GM23248 (cell line): ENCODE data around the gene TNIK. TPM values are rescaled to one million over a fixed set of nuclear protein-coding genes. Genes with fewer than 3 reads are reported as not detected.
"Not testable (repeated sequence)": the region's sequence is repeated elsewhere in the genome, so short reads cannot be mapped to it uniquely, and the experiment has no call there.

Experiments used
- DNase-seq: peaks from one replicate; pipeline ENCODE4 v3.0.0-alpha.2; 2015
- H2AFZ ChIP-seq: fragments of 200-600 bp; sonication (generic); 2 replicates; pipeline ENCODE4 v1.6.1; 2016; ENCODE audit warnings: antibody characterized with exemption
- H3F3A ChIP-seq: fragments of 200-600 bp; sonication (generic); 2 replicates; pipeline ENCODE4 v1.6.1; 2016; ENCODE audit warnings: mild to moderate bottlenecking, antibody characterized with exemption, mixed run types; ENCODE audit not compliant: insufficient read depth
- H3K27ac ChIP-seq: fragments of 200-600 bp; sonication (generic); 2 replicates; pipeline ENCODE4 v1.5.1; 2016; ENCODE audit warnings: mild to moderate bottlenecking
- H3K27me3 ChIP-seq: fragments of 200-600 bp; sonication (generic); replicated peaks from 2 replicates; pipeline ENCODE4 v1.6.1; 2016; ENCODE audit warnings: mild to moderate bottlenecking; ENCODE audit not compliant: insufficient read depth
- H3K36me3 ChIP-seq: fragments of 200-600 bp; sonication (generic); 2 replicates; pipeline ENCODE4 v1.6.1; 2016; ENCODE audit warnings: low read depth, mild to moderate bottlenecking
- H3K4me1 ChIP-seq: fragments of 200-600 bp; sonication (generic); 2 replicates; pipeline ENCODE4 v1.6.1; 2016; ENCODE audit warnings: mild to moderate bottlenecking; ENCODE audit not compliant: insufficient read depth
- H3K4me2 ChIP-seq: fragments of 200-600 bp; sonication (generic); one replicate; pipeline ENCODE4 v1.6.1; 2016; ENCODE audit warnings: mild to moderate bottlenecking; ENCODE audit not compliant: unreplicated experiment
- H3K4me3 ChIP-seq: fragments of 200-600 bp; sonication (generic); 2 replicates; pipeline ENCODE4 v1.5.1; 2016; ENCODE audit warnings: mild to moderate bottlenecking
- H3K79me2 ChIP-seq: fragments of 200-600 bp; sonication (generic); 2 replicates; pipeline ENCODE4 v1.6.1; 2016; ENCODE audit warnings: mild to moderate bottlenecking; ENCODE audit not compliant: insufficient read depth
- H3K9ac ChIP-seq: fragments of 200-600 bp; sonication (generic); 2 replicates; pipeline ENCODE4 v1.6.1; 2016; ENCODE audit warnings: mild to moderate bottlenecking
- H3K9me2 ChIP-seq: fragments of 200-600 bp; sonication (generic); 2 replicates; pipeline ENCODE4 v1.6.1; 2016; ENCODE audit warnings: mixed run types, mild to moderate bottlenecking, moderate library complexity; ENCODE audit not compliant: insufficient read depth
- H3K9me3 ChIP-seq: fragments of 200-600 bp; sonication (generic); one replicate; pipeline ENCODE4 v1.6.1; 2017; ENCODE audit warnings: low read depth
- H4K20me1 ChIP-seq: fragments of 200-600 bp; sonication (generic); 2 replicates; pipeline ENCODE4 v1.6.0; 2016; ENCODE audit not compliant: insufficient read depth
- EZH2 ChIP-seq: fragments of 200-600 bp; sonication (generic); IDR thresholded peaks from 2 replicates; pipeline ENCODE4 v1.6.1; 2018; ENCODE audit warnings: antibody characterized with exemption, mild to moderate bottlenecking; ENCODE audit not compliant: insufficient read depth, poor library complexity, severe bottlenecking
- EZH2phosphoT487 ChIP-seq: fragments of 200-600 bp; sonication (generic); IDR thresholded peaks from 2 replicates; pipeline ENCODE4 v1.6.1; 2018; ENCODE audit warnings: antibody characterized with exemption, moderate library complexity, mild to moderate bottlenecking, low read depth; ENCODE audit not compliant: insufficient read depth
- WGBS, 2 experiments: methylation state at CpG; one replicate each; pipeline ENCODE4 v1.1.6; 2015 to 2017; ENCODE audit warnings: low lambda C conversion rate in 2 of 2, low coverage in 1 of 2; ENCODE audit errors: missing lambda C conversion rate in 2 of 2; 5-methylcytosine and 5-hydroxymethylcytosine counted together
- in situ Hi-C: fragments of 300-500 bp; cut with MboI; formaldehyde crosslinking; loops from 2 replicates; pipeline ENCODE4 v1.15.0; 2020
- polyA plus RNA-seq: library from polyadenylated mRNA; unstranded; fragments of >200 nt; fragmentation: Nextera tagmentation; extraction: Ambion mirVana; gene quantifications from 2 replicates; pipeline ENCODE4 v1.2.1, GENCODE V29; 2016
- total RNA-seq: library from RNA; depleted of rRNA; stranded (reverse); fragments of >200 nt; shearing (Covaris generic); gene quantifications from 2 replicates; pipeline ENCODE4 v1.2.3, GENCODE V29; 2014

The TNIK gene
- total and polyA plus RNA-seq, 2 experiments from 2014 or later: 0.80 to 2.3 TPM

- in situ Hi-C loops: no loop called here
- Histone ChIP-seq H3K27ac (peak overlapping the region; percentile 31), H3K4me1 (peaks cover 32% of the 10 kb centered on the region), H3K9me2 (no peaks in the 10 kb centered on the region), H3K4me2 (peak overlapping the region; percentile 22), H3K27me3 (no peaks in the 10 kb centered on the region), H3K36me3 (no peaks in the 10 kb centered on the region), H3K9ac (no peak overlapping the region), H3K9me3 (no peaks in the 10 kb centered on the region), H4K20me1 (no peaks in the 10 kb centered on the region), H3K4me3 (no peak overlapping the region), H2AFZ (no peak overlapping the region), H3F3A (peaks cover 32% of the 10 kb centered on the region), H3K79me2 (no peaks in the 10 kb centered on the region)
- WGBS, 2 experiments: 50 to 72% methylated on average over 1 of the region's 1 CpG
- peak; percentile 26 for DNase-seq
- no peak for TF ChIP-seq EZH2phosphoT487
- TF ChIP-seq EZH2: no peak
These were observed 85.9 kb downstream of the TNIK start for GRCh38 chr3:171374260-171374659.

- 93 to 94% methylated on average over 2 of the region's 2 CpGs for WGBS, 2 experiments
- Histone ChIP-seq H3K9me3 (no peaks in the 10 kb centered on the region), H3K4me1 (peaks cover 27% of the 10 kb centered on the region), H3K27me3 (no peaks in the 10 kb centered on the region), H3K4me3 (no peak overlapping the region), H4K20me1 (no peaks in the 10 kb centered on the region), H2AFZ (no peak overlapping the region), H3K79me2 (no peaks in the 10 kb centered on the region), H3K27ac (no peak overlapping the region), H3K4me2 (no peak overlapping the region), H3K36me3 (no peaks in the 10 kb centered on the region), H3K9me2 (no peaks in the 10 kb centered on the region), H3K9ac (no peak overlapping the region), H3F3A (peaks cover 29% of the 10 kb centered on the region)
- TF ChIP-seq EZH2phosphoT487 (no peak), EZH2 (no peak)
- in situ Hi-C loops: no loop called here
- no peak for DNase-seq
These were observed 86.5 kb downstream of the TNIK start for GRCh38 chr3:171373711-171374110.

GRCh38 chr3:171372694-171373093 is 87.5 kb downstream of the TNIK start:
- Histone ChIP-seq H3K27ac (no peak overlapping the region), H4K20me1 (no peaks in the 10 kb centered on the region), H3K9me2 (no peaks in the 10 kb centered on the region), H2AFZ (no peak overlapping the region), H3K9ac (no peak overlapping the region), H3K79me2 (no peaks in the 10 kb centered on the region), H3F3A (peaks cover 26% of the 10 kb centered on the region), H3K4me1 (peaks cover 25% of the 10 kb centered on the region), H3K4me3 (no peak overlapping the region), H3K9me3 (no peaks in the 10 kb centered on the region), H3K36me3 (no peaks in the 10 kb centered on the region), H3K4me2 (no peak overlapping the region), H3K27me3 (no peaks in the 10 kb centered on the region)
- in situ Hi-C loops: no loop called here
- TF ChIP-seq EZH2phosphoT487 (no peak), EZH2 (no peak)
- no peak for DNase-seq
- 98 to 100% methylated on average over 2 of the region's 2 CpGs for WGBS, 2 experiments

GRCh38 chr3:171371354-171371753 is 88.9 kb downstream of the TNIK start:
- H3F3A ChIP-seq: peaks cover 26% of the 10 kb centered on the region
- no peak overlapping the region for H3K4me2 ChIP-seq
- no peaks in the 10 kb centered on the region for H4K20me1 ChIP-seq
- no peak overlapping the region for H3K27ac ChIP-seq
- DNase-seq: no peak
- H3K36me3 ChIP-seq: no peaks in the 10 kb centered on the region
- no peaks in the 10 kb centered on the region for H3K9me3 ChIP-seq
- in situ Hi-C loops: no loop called here
- H2AFZ ChIP-seq: no peak overlapping the region
- no peak overlapping the region for H3K9ac ChIP-seq
- WGBS, 2 experiments: 90 to 92% methylated on average over 3 of the region's 3 CpGs
- no peak overlapping the region for H3K4me3 ChIP-seq
- no peaks in the 10 kb centered on the region for H3K9me2 ChIP-seq
- no peaks in the 10 kb centered on the region for H3K27me3 ChIP-seq
- peaks cover 25% of the 10 kb centered on the region for H3K4me1 ChIP-seq
- TF ChIP-seq EZH2: no peak
- no peak for TF ChIP-seq EZH2phosphoT487
- H3K79me2 ChIP-seq: no peaks in the 10 kb centered on the region

GRCh38 chr3:171369156-171369555 is 91.0 kb downstream of the TNIK start:
- no peaks in the 10 kb centered on the region for H3K9me2 ChIP-seq
- no peak for DNase-seq
- no peaks in the 10 kb centered on the region for H3K36me3 ChIP-seq
- H3K4me3 ChIP-seq: no peak overlapping the region
- H4K20me1 ChIP-seq: no peaks in the 10 kb centered on the region
- no peaks in the 10 kb centered on the region for H3K27me3 ChIP-seq
- peaks cover 4% of the 10 kb centered on the region for H3K4me1 ChIP-seq
- H3K27ac ChIP-seq: no peak overlapping the region
- H3K9ac ChIP-seq: no peak overlapping the region
- H2AFZ ChIP-seq: no peak overlapping the region
- no peaks in the 10 kb centered on the region for H3K9me3 ChIP-seq
- H3K4me2 ChIP-seq: no peak overlapping the region
- in situ Hi-C loops: no loop called here
- H3F3A ChIP-seq: peaks cover 6% of the 10 kb centered on the region; the same call in 1 of the 2 replicates
- 67 to 88% methylated on average over 1 of the region's 1 CpG for WGBS, 2 experiments
- no peak for TF ChIP-seq EZH2phosphoT487
- TF ChIP-seq EZH2: no peak
- no peaks in the 10 kb centered on the region for H3K79me2 ChIP-seq

GRCh38 chr3:171366738-171367137 is 93.5 kb downstream of the TNIK start:
- H3K4me1 ChIP-seq, H3K9ac ChIP-seq, H3F3A ChIP-seq, H3K9me3 ChIP-seq, H2AFZ ChIP-seq, H3K27ac ChIP-seq, H3K4me3 ChIP-seq, DNase-seq, H3K36me3 ChIP-seq, H3K27me3 ChIP-seq, in situ Hi-C loops, H3K9me2 ChIP-seq, H4K20me1 ChIP-seq, H3K4me2 ChIP-seq, H3K79me2 ChIP-seq: not testable (repeated sequence)
- 93 to 95% methylated on average over 5 of the region's 5 CpGs for WGBS, 2 experiments
